ENCODE measurements around the gene RASAL1.

Gene RASAL1

GRCh38 chr12:113116875-113117274 lies 18.7 kb downstream of the RASAL1 start:
- no peak for DNase-seq (ENCODE audit: low read depth)

- no peak for DNase-seq (ENCODE audit: low read depth)
Measured at GRCh38 chr12:113115455-113116126, 20.0 kb downstream of the RASAL1 start.

GRCh38 chr12:113114447-113115178 lies 20.9 kb downstream of the RASAL1 start:
- DNase-seq (ENCODE audit: low read depth), result no peak

GRCh38 chr12:113113397-113113796 lies 22.2 kb downstream of the RASAL1 start:
- DNase-seq (ENCODE audit: low read depth), result no peak

- DNase-seq (ENCODE audit: low read depth), result no peak
Measured at GRCh38 chr12:113112043-113112899, 23.3 kb downstream of the RASAL1 start.

GRCh38 chr12:113111247-113111646 lies 24.3 kb downstream of the RASAL1 start:
- no peak for DNase-seq (ENCODE audit: low read depth)

GRCh38 chr12:113109872-113110599 lies 25.5 kb downstream of the RASAL1 start:
- no peak for DNase-seq (ENCODE audit: low read depth)

GRCh38 chr12:113109360-113109759 lies 26.2 kb downstream of the RASAL1 start:
- no peak for DNase-seq (ENCODE audit: low read depth)

GRCh38 chr12:113108308-113108707 lies 27.3 kb downstream of the RASAL1 start:
- DNase-seq (ENCODE audit: low read depth), result no peak

GRCh38 chr12:113106361-113106760 lies 29.2 kb downstream of the RASAL1 start:
- DNase-seq (ENCODE audit: low read depth), result no peak

GRCh38 chr12:113105606-113106271 lies 29.8 kb downstream of the RASAL1 start:
- no peak for DNase-seq (ENCODE audit: low read depth)

- DNase-seq (ENCODE audit: low read depth), result no peak
Measured at GRCh38 chr12:113104953-113105510, 30.5 kb downstream of the RASAL1 start.

- DNase-seq (ENCODE audit: low read depth), result peak; percentile 14
Measured at GRCh38 chr12:113103756-113104450, 31.7 kb downstream of the RASAL1 start.

- no peak for DNase-seq (ENCODE audit: low read depth)
Measured at GRCh38 chr12:113102811-113103210, 32.8 kb downstream of the RASAL1 start.

GRCh38 chr12:113101751-113102150 lies 33.8 kb downstream of the RASAL1 start:
- no peak for DNase-seq (ENCODE audit: low read depth)

GRCh38 chr12:113099764-113100163 lies 35.8 kb downstream of the RASAL1 start:
- DNase-seq (ENCODE audit: low read depth), result no peak

- no peak for DNase-seq (ENCODE audit: low read depth)
Measured at GRCh38 chr12:113099364-113099763, 36.2 kb downstream of the RASAL1 start.

- peak; percentile 25 for DNase-seq (ENCODE audit: low read depth)
Measured at GRCh38 chr12:113098441-113099028, 37.0 kb downstream of the RASAL1 start.

- no peak for DNase-seq (ENCODE audit: low read depth)
Measured at GRCh38 chr12:113097716-113098440, 37.7 kb downstream of the RASAL1 start.
